Fibroblast of mammary gland (primary cell): ENCODE results near the gene PRRX2.

ENCODE experiments used
- DNase-seq: peaks from one replicate; pipeline ENCODE4 v3.0.0-alpha.2; 2010; ENCODE audit warnings: low read depth
- H3K4me3 ChIP-seq: 2 replicates; pipeline ENCODE4 v1.5.1; 2011; ENCODE audit warnings: low read depth, mild to moderate bottlenecking, low read length, moderate library complexity; ENCODE audit not compliant: control insufficient read depth
- CTCF ChIP-seq: conservative IDR thresholded peaks from 2 replicates; pipeline ENCODE4 v1.5.1; 2011; ENCODE audit warnings: low read depth, low read length, inconsistent platforms; ENCODE audit not compliant: control insufficient read depth, insufficient read depth

The PRRX2 gene

GRCh38 chr9:129685220-129685932 is 19.9 kb downstream of the PRRX2 start:
- TF ChIP-seq CTCF = no peak
- H3K4me3 ChIP-seq = no peak overlapping the region
- peak; percentile 57 for DNase-seq

- no peak overlapping the region for H3K4me3 ChIP-seq
- no peak for TF ChIP-seq CTCF
Measured at GRCh38 chr9:129685933-129686259, 20.4 kb downstream of the PRRX2 start.

GRCh38 chr9:129686736-129687135 is 21.3 kb downstream of the PRRX2 start:
- no peak for TF ChIP-seq CTCF
- no peak for DNase-seq

More at GRCh38 chr9:129685933-129686259, 20.4 kb downstream of the PRRX2 start:
- DNase-seq = no peak

DNA sequence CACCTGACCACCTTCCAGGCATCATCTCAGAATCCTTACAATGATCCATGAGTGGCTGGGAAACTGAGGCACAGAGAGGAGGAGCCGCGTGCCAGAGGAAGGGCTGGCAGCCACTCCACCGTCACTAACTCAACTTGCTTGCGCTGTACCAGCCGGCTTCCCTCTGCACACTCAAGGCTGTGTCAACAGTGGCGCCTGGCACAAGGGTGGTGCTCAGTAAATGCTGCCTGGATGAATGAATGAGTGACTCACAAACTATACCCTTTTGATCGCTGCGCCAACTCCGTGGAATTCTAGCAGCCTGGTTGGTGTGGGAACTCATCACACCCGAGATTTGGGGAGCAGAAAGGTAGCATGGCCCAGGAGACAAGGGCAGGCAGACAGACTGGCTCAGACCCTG is 21.9 kb downstream of the PRRX2 start:
- no peak overlapping the region for H3K4me3 ChIP-seq
- TF ChIP-seq CTCF = no peak
- DNase-seq = no peak

More at GRCh38 chr9:129686736-129687135, 21.3 kb downstream of the PRRX2 start:
- H3K4me3 ChIP-seq = no peak overlapping the region

GRCh38 chr9:129688285-129689043 is 23.0 kb downstream of the PRRX2 start:
- no peak for TF ChIP-seq CTCF
- no peak for DNase-seq
- no peak overlapping the region for H3K4me3 ChIP-seq

GRCh38 chr9:129692534-129692933 is 27.1 kb downstream of the PRRX2 start:
- H3K4me3 ChIP-seq = no peak overlapping the region
- TF ChIP-seq CTCF = no peak
- DNase-seq = no peak

DNA sequence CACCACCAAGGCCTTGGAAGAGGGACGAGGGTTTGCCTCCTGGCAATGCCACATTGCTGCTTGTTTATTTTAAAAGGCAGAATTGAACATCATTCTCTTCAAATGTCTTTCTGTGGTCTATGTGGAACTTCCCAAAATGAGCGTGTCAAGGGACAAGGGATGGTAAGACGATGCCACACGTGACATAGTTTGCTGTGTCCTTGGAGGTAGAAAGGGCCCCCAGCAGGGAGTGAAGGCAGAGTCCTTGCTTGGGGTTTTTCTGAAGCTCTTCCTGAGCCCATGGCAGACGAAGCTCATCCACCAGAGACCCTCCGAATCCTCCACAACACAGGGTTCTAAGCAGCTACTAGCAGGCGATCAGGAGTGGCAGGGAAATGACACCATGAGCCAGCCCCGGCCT is 28.3 kb downstream of the PRRX2 start:
- H3K4me3 ChIP-seq = no peak overlapping the region

More for the DNA sequence above, 28.3 kb downstream of the PRRX2 start:
- TF ChIP-seq CTCF = no peak
- DNase-seq = no peak
